ENCODE results near the gene PDE4D. TPM values are rescaled to one million over a fixed set of nuclear protein-coding genes. Genes with fewer than 3 reads are reported as not detected.

The PDE4D gene
- total and polyA plus RNA-seq, 10 of the 15 experiments (the other 5 are each of a cell fraction or from before 2014, with no cell fraction given) = 0.87 to 4.1 (median 2.2) TPM

- no peaks in the 10 kb centered on the region for H3K4me1 ChIP-seq (ENCODE audit: control insufficient read depth, insufficient read depth, low read length)
- in situ Hi-C loops (cut with MboI) = no loop called here
- WGBS (ENCODE audit: insufficient coverage, insufficient replicate concordance, low lambda C conversion rate, missing lambda C conversion rate) = 32% methylated on average over 2 of the region's 2 CpGs
- DNase-seq (ENCODE audit: low read depth, low spot score) = no peak
- no peak for TF ChIP-seq EED (IDR thresholded peaks at IDR 0.05; ENCODE audit: low read depth)
- TF ChIP-seq, protein P1, sequence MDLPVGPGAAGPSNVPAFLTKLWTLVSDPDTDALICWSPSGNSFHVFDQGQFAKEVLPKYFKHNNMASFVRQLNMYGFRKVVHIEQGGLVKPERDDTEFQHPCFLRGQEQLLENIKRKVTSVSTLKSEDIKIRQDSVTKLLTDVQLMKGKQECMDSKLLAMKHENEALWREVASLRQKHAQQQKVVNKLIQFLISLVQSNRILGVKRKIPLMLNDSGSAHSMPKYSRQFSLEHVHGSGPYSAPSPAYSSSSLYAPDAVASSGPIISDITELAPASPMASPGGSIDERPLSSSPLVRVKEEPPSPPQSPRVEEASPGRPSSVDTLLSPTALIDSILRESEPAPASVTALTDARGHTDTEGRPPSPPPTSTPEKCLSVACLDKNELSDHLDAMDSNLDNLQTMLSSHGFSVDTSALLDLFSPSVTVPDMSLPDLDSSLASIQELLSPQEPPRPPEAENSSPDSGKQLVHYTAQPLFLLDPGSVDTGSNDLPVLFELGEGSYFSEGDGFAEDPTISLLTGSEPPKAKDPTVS (IDR thresholded peaks at IDR 0.05; ENCODE audit: low read depth, low read length) = no peak
- no peak for TF ChIP-seq MYB (IDR thresholded peaks at IDR 0.05; ENCODE audit: borderline replicate concordance, low read depth, low read length)
- no peak for TF ChIP-seq NBN (IDR thresholded peaks at IDR 0.05)
- no peak for TF ChIP-seq ZNF217 (IDR thresholded peaks at IDR 0.05)
- TF ChIP-seq MEF2A (IDR thresholded peaks at IDR 0.05; ENCODE audit: insufficient read depth, low read depth, low read length) = no peak
- no peaks in the 10 kb centered on the region for H3K79me2 ChIP-seq (ENCODE audit: control insufficient read depth, insufficient read depth, low read length)
- BruUV-seq (replicated peaks) = no TSS peak
- H3K4me2 ChIP-seq (ENCODE audit: control insufficient read depth, insufficient read depth) = no peak overlapping the region
- H3K4me3 ChIP-seq = no peak overlapping the region
- no peaks in the 10 kb centered on the region for H3K9me3 ChIP-seq (replicated peaks; ENCODE audit: control insufficient read depth, insufficient read depth, low read length)
- no peaks in the 10 kb centered on the region for H3K36me3 ChIP-seq (ENCODE audit: control insufficient read depth in 2 of 2, insufficient read depth in 2 of 2, low read length in 1 of 2)
- no peaks in the 10 kb centered on the region for H4K20me1 ChIP-seq (ENCODE audit: control insufficient read depth, insufficient read depth)
- no peak overlapping the region for H2AFZ ChIP-seq (ENCODE audit: control insufficient read depth, low read depth, low read length)
- H3K27ac ChIP-seq (ENCODE audit: control insufficient read depth, insufficient read depth) = no peak overlapping the region
- ChIA-PET CTCF (no interaction called here), RAD21 (ENCODE audit: unreplicated experiment) (no interaction called here), SMC1A (ENCODE audit: uncharacterized antibody, unreplicated experiment) (no interaction called here), POLR2A (no interaction called here)
- intact Hi-C loops (cut with micrococcal nuclease; ENCODE audit: unreplicated experiment) = loop anchor here (5.0 kb wide), 1 partner anchor 299 kb away; no protein-coding TSS in a partner anchor
- no peak for FAIRE-seq
- ATAC-seq = no peak
- H3K27me3 ChIP-seq (replicated peaks in 1 of 2; ENCODE audit: control insufficient read depth in 2 of 2, insufficient read depth in 2 of 2, low read length in 1 of 2) = no peaks in the 10 kb centered on the region
- no peak overlapping the region for H3K9ac ChIP-seq (ENCODE audit: control insufficient read depth, insufficient read depth, low read length)
These were observed 722.4 kb downstream of the PDE4D start for GRCh38 chr5:59171131-59171530.

GRCh38 chr5:59169768-59170150, 723.8 kb downstream of the PDE4D start:
- ChIA-PET RAD21 (ENCODE audit: unreplicated experiment) (no interaction called here), CTCF (interaction anchor here (1.0 kb wide), 1 partner anchor 125 kb away, joined by 3 read pairs; no protein-coding TSS in a partner anchor), POLR2A (no interaction called here), SMC1A (ENCODE audit: uncharacterized antibody, unreplicated experiment) (interaction anchor here (0.9 kb wide), 1 partner anchor 133 kb away, joined by 3 read pairs; no protein-coding TSS in a partner anchor)
- in situ Hi-C loops (cut with MboI) = no loop called here
- Histone ChIP-seq H3K36me3 (ENCODE audit: control insufficient read depth in 2 of 2, insufficient read depth in 2 of 2, low read length in 1 of 2) (no peaks in the 10 kb centered on the region), H3K4me1 (ENCODE audit: control insufficient read depth, insufficient read depth, low read length) (no peaks in the 10 kb centered on the region), H3K27me3 (replicated peaks in 1 of 2; ENCODE audit: control insufficient read depth in 2 of 2, insufficient read depth in 2 of 2, low read length in 1 of 2) (no peaks in the 10 kb centered on the region; a peak in 1 of 4 replicates), H3K27ac (ENCODE audit: control insufficient read depth, insufficient read depth) (no peak overlapping the region), H3K79me2 (ENCODE audit: control insufficient read depth, insufficient read depth, low read length) (no peaks in the 10 kb centered on the region), H3K4me2 (ENCODE audit: control insufficient read depth, insufficient read depth) (no peak overlapping the region), H3K9ac (ENCODE audit: control insufficient read depth, insufficient read depth, low read length) (no peak overlapping the region), H3K9me3 (replicated peaks; ENCODE audit: control insufficient read depth, insufficient read depth, low read length) (no peaks in the 10 kb centered on the region), H4K20me1 (ENCODE audit: control insufficient read depth, insufficient read depth) (no peaks in the 10 kb centered on the region), H2AFZ (ENCODE audit: control insufficient read depth, low read depth, low read length) (no peak overlapping the region), H3K4me3 (no peak overlapping the region)
- no peak for DNase-seq (ENCODE audit: low read depth, low spot score)
- FAIRE-seq = no peak
- 79% methylated on average over 1 of the region's 1 CpG for WGBS (ENCODE audit: insufficient coverage, insufficient replicate concordance, low lambda C conversion rate, missing lambda C conversion rate)
- ATAC-seq = no peak
- BruUV-seq (replicated peaks) = no TSS peak
- intact Hi-C loops (cut with micrococcal nuclease; ENCODE audit: unreplicated experiment) = loop anchor here (5.0 kb wide), 1 partner anchor 297 kb away; no protein-coding TSS in a partner anchor
- TF ChIP-seq CBX3 (IDR thresholded peaks at IDR 0.05; ENCODE audit: borderline replicate concordance, low read depth) = no peak
- no peak for TF ChIP-seq NR2C1 (IDR thresholded peaks at IDR 0.05)
- no peak for TF ChIP-seq FOXM1 (IDR thresholded peaks at IDR 0.05; ENCODE audit: low read depth, low read length)
- TF ChIP-seq SIX5 (IDR thresholded peaks at IDR 0.05; ENCODE audit: low read depth, low read length, severe bottlenecking) = no peak
- no peak for TF ChIP-seq EED (IDR thresholded peaks at IDR 0.05; ENCODE audit: low read depth)
- no peak for TF ChIP-seq POLR2AphosphoS5 (IDR thresholded peaks at IDR 0.05; ENCODE audit: low read length)
- TF ChIP-seq, protein P2, sequence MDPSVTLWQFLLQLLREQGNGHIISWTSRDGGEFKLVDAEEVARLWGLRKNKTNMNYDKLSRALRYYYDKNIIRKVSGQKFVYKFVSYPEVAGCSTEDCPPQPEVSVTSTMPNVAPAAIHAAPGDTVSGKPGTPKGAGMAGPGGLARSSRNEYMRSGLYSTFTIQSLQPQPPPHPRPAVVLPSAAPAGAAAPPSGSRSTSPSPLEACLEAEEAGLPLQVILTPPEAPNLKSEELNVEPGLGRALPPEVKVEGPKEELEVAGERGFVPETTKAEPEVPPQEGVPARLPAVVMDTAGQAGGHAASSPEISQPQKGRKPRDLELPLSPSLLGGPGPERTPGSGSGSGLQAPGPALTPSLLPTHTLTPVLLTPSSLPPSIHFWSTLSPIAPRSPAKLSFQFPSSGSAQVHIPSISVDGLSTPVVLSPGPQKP (IDR thresholded peaks at IDR 0.05; ENCODE audit: low read depth, low read length) = no peak
- no peak for TF ChIP-seq ZNF622 (IDR thresholded peaks at IDR 0.05)
- TF ChIP-seq ZNF274 (IDR thresholded peaks at IDR 0.05; ENCODE audit: insufficient read depth, insufficient read length) = no peak
- no peak for TF ChIP-seq DPF2 (IDR thresholded peaks at IDR 0.05)

Data from GM12878 (cell line).